Neural cell (in vitro differentiated cells): Measurements from ENCODE around the gene HSPBAP1. TPM values are rescaled to one million over a fixed set of nuclear protein-coding genes. Genes with fewer than 3 reads are reported as not detected.

Experiments
- H2AFZ ChIP-seq: fragments of 200-600, 300-800 bp; sonication (generic), shearing (Covaris generic); 2 replicates; pipeline ENCODE4 v1.6.0; 2014; ENCODE audit warnings: low read depth, mild to moderate bottlenecking, antibody characterized with exemption, low read length, moderate library complexity
- H3F3A ChIP-seq: fragments of 200-600 bp; shearing (Covaris generic); 2 replicates; pipeline ENCODE4 v1.6.1; 2016; ENCODE audit warnings: mild to moderate bottlenecking, moderate library complexity, mixed read lengths, antibody characterized with exemption, low read length; ENCODE audit not compliant: insufficient read depth, poor library complexity, severe bottlenecking
- H3K27ac ChIP-seq: fragments of 200-600, 300-800 bp; sonication (generic), shearing (Covaris generic); 2 replicates; pipeline ENCODE4 v1.5.1; 2014; ENCODE audit warnings: mild to moderate bottlenecking, low read length, moderate library complexity
- H3K27me3 ChIP-seq: fragments of 300-800, 200-600 bp; sonication (generic), shearing (Covaris generic); 2 replicates; pipeline ENCODE4 v1.6.0; 2014; ENCODE audit warnings: mild to moderate bottlenecking, low read depth, low read length, moderate library complexity; ENCODE audit not compliant: insufficient read depth
- H3K36me3 ChIP-seq: fragments of 300-800, 200-600 bp; sonication (generic), shearing (Covaris generic); 2 replicates; pipeline ENCODE4 v1.5.1; 2014; ENCODE audit warnings: mild to moderate bottlenecking, antibody characterized with exemption, low read length, moderate library complexity; ENCODE audit not compliant: insufficient read depth
- H3K4me2 ChIP-seq: fragments of 300-800, 200-600 bp; sonication (generic), shearing (Covaris generic); 2 replicates; pipeline ENCODE4 v1.6.0; 2014; ENCODE audit warnings: mild to moderate bottlenecking, low read length
- H3K4me3 ChIP-seq: fragments of 300-800, 200-600 bp; sonication (generic), shearing (Covaris generic); 2 replicates; pipeline ENCODE4 v1.5.1; 2014; ENCODE audit warnings: mild to moderate bottlenecking, low read length, moderate library complexity
- H3K79me2 ChIP-seq: fragments of 200-600 bp; shearing (Covaris generic); replicated peaks from 2 replicates; pipeline ENCODE4 v1.6.0; 2014; ENCODE audit warnings: mild to moderate bottlenecking, low read length, moderate library complexity; ENCODE audit not compliant: insufficient read depth
- H3K9ac ChIP-seq: fragments of 300-800, 200-600 bp; sonication (generic), shearing (Covaris generic); 2 replicates; pipeline ENCODE4 v1.6.1; 2016; ENCODE audit warnings: mild to moderate bottlenecking, low read length, mixed read lengths
- H3K9me2 ChIP-seq: fragments of 200-600 bp; shearing (Covaris generic); 2 replicates; pipeline ENCODE4 v1.6.1; 2016; ENCODE audit warnings: mild to moderate bottlenecking, low read length, mixed read lengths; ENCODE audit not compliant: insufficient read depth
- H3K9me3 ChIP-seq: fragments of 200-600, 300-800 bp; sonication (generic), shearing (Covaris generic); 2 replicates; pipeline ENCODE4 v1.6.1; 2016; ENCODE audit warnings: mild to moderate bottlenecking, mixed run types, low read length, moderate library complexity, mixed read lengths
- H4K20me1 ChIP-seq: fragments of 200-600 bp; shearing (Covaris generic); 2 replicates; pipeline ENCODE4 v1.6.1; 2016; ENCODE audit warnings: mild to moderate bottlenecking, mixed run types; ENCODE audit not compliant: insufficient read depth
- EP300 ChIP-seq: fragments of 450-650 bp; conservative IDR thresholded peaks from 2 replicates; pipeline ENCODE4 v1.6.1; 2014; ENCODE audit warnings: antibody characterized with exemption, mild to moderate bottlenecking, moderate library complexity; ENCODE audit not compliant: poor library complexity, severe bottlenecking
- EZH2 ChIP-seq: fragments of 200-600, 300-800 bp; shearing (Covaris generic), sonication (generic); IDR thresholded peaks from 2 replicates; pipeline ENCODE4 v1.6.1; 2014; ENCODE audit warnings: antibody characterized with exemption, low read length, borderline replicate concordance, mild to moderate bottlenecking; ENCODE audit not compliant: insufficient read depth, poor library complexity, severe bottlenecking
- MXI1 ChIP-seq: fragments of 450-650 bp; conservative IDR thresholded peaks from 2 replicates; pipeline ENCODE4 v1.6.1; 2014; ENCODE audit warnings: antibody characterized with exemption, mild to moderate bottlenecking; ENCODE audit not compliant: poor library complexity, severe bottlenecking
- POLR2AphosphoS5 ChIP-seq: IDR thresholded peaks from 2 replicates; pipeline ENCODE4 v1.6.1; 2012
- RAD21 ChIP-seq: fragments of 450-650 bp; conservative IDR thresholded peaks from 2 replicates; pipeline ENCODE4 v1.6.1; 2014; ENCODE audit warnings: antibody characterized with exemption, mild to moderate bottlenecking, moderate library complexity
- SMC3 ChIP-seq: fragments of 450-650 bp; conservative IDR thresholded peaks from 2 replicates; pipeline ENCODE4 v1.6.1; 2014; ENCODE audit warnings: antibody characterized with exemption, mild to moderate bottlenecking, moderate library complexity; ENCODE audit not compliant: poor library complexity
- TAF1 ChIP-seq: IDR thresholded peaks from 2 replicates; pipeline ENCODE4 v1.6.1; 2012; ENCODE audit warnings: low read depth
- polyA plus RNA-seq: library from polyadenylated mRNA; depleted of rRNA; stranded (reverse); fragments of >200 nt; gene quantifications from 2 replicates; pipeline ENCODE4 v1.2.3, GENCODE V29; 2014
- TF ChIP-seq, protein P1 (sequence below): IDR thresholded peaks from 2 replicates; pipeline ENCODE4 v1.6.1; 2012; ENCODE audit warnings: borderline replicate concordance
- TF ChIP-seq, protein P2 (sequence below): fragments of 450-650 bp; IDR thresholded peaks from 2 replicates; pipeline ENCODE4 v1.5.1; 2014; ENCODE audit warnings: antibody characterized with exemption, mild to moderate bottlenecking, moderate library complexity; ENCODE audit not compliant: poor library complexity, severe bottlenecking

HSPBAP1 gene
- polyA plus RNA-seq, 1 donor from 2014 or later, result 8.6 TPM

DNA sequence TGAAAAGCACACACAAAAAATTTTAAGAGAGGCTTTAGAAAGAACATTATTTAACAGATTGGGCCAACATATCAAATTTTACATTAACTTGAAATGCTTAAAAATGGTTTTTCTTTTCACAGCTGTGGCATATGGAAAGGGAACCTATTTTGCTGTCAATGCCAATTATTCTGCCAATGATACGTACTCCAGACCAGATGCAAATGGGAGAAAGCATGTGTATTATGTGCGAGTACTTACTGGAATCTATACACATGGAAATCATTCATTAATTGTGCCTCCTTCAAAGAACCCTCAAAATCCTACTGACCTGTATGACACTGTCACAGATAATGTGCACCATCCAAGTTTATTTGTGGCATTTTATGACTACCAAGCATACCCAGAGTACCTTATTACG is 65.4 kb downstream of the HSPBAP1 start:
- Histone ChIP-seq H3K27ac (no peak overlapping the region), H3K4me3 (no peak overlapping the region), H4K20me1 (no peaks in the 10 kb centered on the region), H3K4me2 (no peak overlapping the region), H3K9me2 (no peaks in the 10 kb centered on the region), H3K9ac (no peak overlapping the region), H3K9me3 (no peaks in the 10 kb centered on the region), H3K79me2 (no peaks in the 10 kb centered on the region), H2AFZ (no peak overlapping the region), H3F3A (no peaks in the 10 kb centered on the region), H3K27me3 (no peaks in the 10 kb centered on the region), H3K36me3 (no peaks in the 10 kb centered on the region)
- TF ChIP-seq EZH2 (no peak), MXI1 (no peak), RAD21 (no peak), SMC3 (no peak), EP300 (no peak), POLR2AphosphoS5 (no peak), TAF1 (no peak)
- TF ChIP-seq, protein P1, sequence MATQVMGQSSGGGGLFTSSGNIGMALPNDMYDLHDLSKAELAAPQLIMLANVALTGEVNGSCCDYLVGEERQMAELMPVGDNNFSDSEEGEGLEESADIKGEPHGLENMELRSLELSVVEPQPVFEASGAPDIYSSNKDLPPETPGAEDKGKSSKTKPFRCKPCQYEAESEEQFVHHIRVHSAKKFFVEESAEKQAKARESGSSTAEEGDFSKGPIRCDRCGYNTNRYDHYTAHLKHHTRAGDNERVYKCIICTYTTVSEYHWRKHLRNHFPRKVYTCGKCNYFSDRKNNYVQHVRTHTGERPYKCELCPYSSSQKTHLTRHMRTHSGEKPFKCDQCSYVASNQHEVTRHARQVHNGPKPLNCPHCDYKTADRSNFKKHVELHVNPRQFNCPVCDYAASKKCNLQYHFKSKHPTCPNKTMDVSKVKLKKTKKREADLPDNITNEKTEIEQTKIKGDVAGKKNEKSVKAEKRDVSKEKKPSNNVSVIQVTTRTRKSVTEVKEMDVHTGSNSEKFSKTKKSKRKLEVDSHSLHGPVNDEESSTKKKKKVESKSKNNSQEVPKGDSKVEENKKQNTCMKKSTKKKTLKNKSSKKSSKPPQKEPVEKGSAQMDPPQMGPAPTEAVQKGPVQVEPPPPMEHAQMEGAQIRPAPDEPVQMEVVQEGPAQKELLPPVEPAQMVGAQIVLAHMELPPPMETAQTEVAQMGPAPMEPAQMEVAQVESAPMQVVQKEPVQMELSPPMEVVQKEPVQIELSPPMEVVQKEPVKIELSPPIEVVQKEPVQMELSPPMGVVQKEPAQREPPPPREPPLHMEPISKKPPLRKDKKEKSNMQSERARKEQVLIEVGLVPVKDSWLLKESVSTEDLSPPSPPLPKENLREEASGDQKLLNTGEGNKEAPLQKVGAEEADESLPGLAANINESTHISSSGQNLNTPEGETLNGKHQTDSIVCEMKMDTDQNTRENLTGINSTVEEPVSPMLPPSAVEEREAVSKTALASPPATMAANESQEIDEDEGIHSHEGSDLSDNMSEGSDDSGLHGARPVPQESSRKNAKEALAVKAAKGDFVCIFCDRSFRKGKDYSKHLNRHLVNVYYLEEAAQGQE, result no peak
- TF ChIP-seq, protein P2, sequence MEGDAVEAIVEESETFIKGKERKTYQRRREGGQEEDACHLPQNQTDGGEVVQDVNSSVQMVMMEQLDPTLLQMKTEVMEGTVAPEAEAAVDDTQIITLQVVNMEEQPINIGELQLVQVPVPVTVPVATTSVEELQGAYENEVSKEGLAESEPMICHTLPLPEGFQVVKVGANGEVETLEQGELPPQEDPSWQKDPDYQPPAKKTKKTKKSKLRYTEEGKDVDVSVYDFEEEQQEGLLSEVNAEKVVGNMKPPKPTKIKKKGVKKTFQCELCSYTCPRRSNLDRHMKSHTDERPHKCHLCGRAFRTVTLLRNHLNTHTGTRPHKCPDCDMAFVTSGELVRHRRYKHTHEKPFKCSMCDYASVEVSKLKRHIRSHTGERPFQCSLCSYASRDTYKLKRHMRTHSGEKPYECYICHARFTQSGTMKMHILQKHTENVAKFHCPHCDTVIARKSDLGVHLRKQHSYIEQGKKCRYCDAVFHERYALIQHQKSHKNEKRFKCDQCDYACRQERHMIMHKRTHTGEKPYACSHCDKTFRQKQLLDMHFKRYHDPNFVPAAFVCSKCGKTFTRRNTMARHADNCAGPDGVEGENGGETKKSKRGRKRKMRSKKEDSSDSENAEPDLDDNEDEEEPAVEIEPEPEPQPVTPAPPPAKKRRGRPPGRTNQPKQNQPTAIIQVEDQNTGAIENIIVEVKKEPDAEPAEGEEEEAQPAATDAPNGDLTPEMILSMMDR, result no peak

DNA sequence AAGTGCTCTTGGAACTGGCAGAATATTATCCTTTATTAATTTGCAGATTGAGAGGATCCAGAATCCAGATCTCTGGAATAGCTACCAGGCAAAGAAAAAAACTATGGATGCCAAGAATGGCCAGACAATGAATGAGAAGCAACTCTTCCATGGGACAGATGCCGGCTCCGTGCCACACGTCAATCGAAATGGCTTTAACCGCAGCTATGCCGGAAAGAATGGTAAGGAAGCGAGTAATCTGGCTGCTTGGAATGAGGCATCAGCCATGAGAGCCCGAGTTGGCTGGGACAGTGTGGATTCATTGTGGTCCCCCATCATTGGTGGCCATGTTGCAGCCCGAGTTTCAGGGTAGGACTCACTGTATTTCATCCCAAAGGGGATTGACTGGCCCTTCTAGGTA is 65.9 kb downstream of the HSPBAP1 start:
- no peak overlapping the region for H3K4me2 ChIP-seq
- no peaks in the 10 kb centered on the region for H3K9me2 ChIP-seq
- H3K36me3 ChIP-seq, result no peaks in the 10 kb centered on the region
- H3K79me2 ChIP-seq, result no peaks in the 10 kb centered on the region
- no peaks in the 10 kb centered on the region for H3K27me3 ChIP-seq
- H4K20me1 ChIP-seq, result no peaks in the 10 kb centered on the region
- no peak overlapping the region for H2AFZ ChIP-seq
- H3K9me3 ChIP-seq, result no peaks in the 10 kb centered on the region
- TF ChIP-seq RAD21 (no peak), EP300 (no peak), POLR2AphosphoS5 (no peak), TAF1 (no peak), SMC3 (no peak)
- H3F3A ChIP-seq, result no peaks in the 10 kb centered on the region
- H3K9ac ChIP-seq, result no peak overlapping the region
- no peak overlapping the region for H3K27ac ChIP-seq
- no peak overlapping the region for H3K4me3 ChIP-seq

DNA sequence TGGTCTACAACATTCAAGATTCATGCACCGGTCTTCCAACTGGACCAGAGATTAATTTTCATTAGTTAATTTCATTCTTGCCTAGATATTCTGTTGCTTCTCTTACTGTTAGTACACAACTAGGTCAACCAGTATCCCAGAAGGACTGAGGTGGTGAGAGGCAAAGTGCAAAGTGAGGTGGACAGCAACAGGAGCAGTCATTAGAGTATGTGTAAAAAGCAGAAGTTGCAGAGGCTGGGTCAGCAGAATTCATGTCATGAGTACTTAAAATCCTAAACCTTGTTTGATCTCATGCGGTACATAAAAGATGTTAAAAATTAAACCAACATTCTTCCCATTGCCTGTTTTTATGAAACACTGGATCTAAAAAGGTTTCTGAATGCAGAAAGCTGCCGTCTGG is 66.3 kb downstream of the HSPBAP1 start:
- no peaks in the 10 kb centered on the region for H3K36me3 ChIP-seq
- no peak overlapping the region for H3K27ac ChIP-seq
- TF ChIP-seq, protein P1, result no peak
- TF ChIP-seq TAF1 (no peak), POLR2AphosphoS5 (no peak), MXI1 (no peak), EZH2 (no peak), SMC3 (no peak), EP300 (no peak), RAD21 (no peak)
- TF ChIP-seq, protein P2, result no peak
- no peak overlapping the region for H3K4me3 ChIP-seq
- no peaks in the 10 kb centered on the region for H3K9me3 ChIP-seq
- H3F3A ChIP-seq, result no peaks in the 10 kb centered on the region
- no peaks in the 10 kb centered on the region for H4K20me1 ChIP-seq
- no peaks in the 10 kb centered on the region for H3K79me2 ChIP-seq
- H3K4me2 ChIP-seq, result no peak overlapping the region
- no peaks in the 10 kb centered on the region for H3K27me3 ChIP-seq
- no peak overlapping the region for H2AFZ ChIP-seq
- no peak overlapping the region for H3K9ac ChIP-seq
- H3K9me2 ChIP-seq, result no peaks in the 10 kb centered on the region
